G401.6 (cell line): ENCODE results near the gene ADCYAP1.

Source experiments
- FAIRE-seq: peaks from 2 replicates; lab custom pipeline; 2012; peaks lifted over from hg19 to GRCh38; lab: Jason Lieb, UNC

ADCYAP1 gene

DNA sequence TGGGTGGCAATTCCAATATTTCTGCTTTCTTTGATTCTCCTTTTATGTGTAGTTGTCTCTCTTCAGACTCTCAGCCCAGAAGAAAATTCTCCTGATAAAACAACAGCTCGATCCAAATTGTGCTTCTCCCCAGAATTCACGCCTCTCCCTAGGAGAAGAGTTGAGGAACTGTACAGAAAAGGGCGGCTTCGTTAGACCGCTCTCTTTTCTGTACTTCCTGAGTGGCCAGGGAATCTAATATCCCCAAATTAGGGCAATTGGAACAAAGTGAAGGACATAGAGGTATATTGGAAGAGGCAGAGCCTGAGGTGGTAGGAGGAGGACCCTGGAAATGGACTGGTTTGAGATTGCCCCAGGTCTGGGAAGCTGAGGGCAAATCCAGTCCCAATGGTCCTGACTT lies 5.6 kb downstream of the ADCYAP1 start:
- FAIRE-seq = no peak

DNA sequence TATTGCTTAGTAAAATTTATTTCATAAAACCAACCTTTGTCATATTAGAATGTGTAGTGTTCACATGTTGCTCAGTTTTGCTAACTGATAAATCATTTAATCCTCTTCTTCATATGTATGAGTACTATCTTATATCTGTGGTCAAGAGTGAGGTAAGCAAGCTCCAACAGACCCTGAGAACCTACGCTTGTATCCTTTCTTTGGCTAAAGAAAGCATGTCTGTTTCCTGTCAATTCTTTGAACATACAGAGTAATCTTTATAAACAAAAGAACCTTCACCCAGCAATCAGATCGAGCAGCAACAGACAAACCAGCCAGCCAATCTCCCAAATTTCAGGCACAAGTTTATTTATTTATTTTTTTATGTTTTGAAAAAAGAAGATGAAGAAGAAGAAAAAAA lies 6.4 kb downstream of the ADCYAP1 start:
- no peak for FAIRE-seq

DNA sequence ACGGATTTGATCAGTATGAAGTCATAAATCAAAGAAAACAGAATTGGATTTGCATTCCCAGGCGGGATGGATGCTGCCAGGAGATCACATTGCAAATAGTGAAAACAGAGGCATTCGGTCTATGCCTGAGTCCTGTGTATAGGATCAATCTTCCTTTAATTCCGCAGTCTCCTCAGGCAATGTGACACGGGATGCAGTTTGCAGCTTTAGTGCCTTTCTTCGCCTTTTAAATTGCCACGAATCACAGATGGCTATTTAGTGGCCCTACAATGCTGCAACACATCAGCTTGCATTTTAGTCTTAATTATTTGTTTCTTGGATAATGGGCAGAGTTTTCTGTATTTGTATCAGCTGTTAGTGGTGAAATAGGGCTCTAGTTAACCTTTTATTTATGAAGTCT lies 6.8 kb downstream of the ADCYAP1 start:
- FAIRE-seq = no peak

DNA sequence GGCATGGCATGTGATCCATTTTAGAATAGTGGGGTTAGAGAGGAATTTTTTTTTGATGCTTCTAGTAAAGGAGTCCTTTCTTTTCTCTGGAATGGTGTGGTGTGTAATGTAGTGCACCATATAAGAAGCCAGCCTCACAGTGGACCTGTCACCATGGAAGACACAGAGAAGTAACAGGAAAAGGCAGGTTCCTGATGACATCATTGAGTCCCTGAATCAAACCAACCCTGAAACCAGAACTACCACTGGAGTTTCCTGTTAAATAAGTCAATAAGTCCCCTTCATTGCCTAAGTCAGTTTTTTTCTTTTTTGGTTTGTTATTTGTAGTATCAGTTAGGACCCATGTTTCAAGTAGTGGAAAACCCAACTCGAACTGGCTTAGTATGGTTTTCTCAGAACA lies 11.9 kb downstream of the ADCYAP1 start:
- FAIRE-seq = no peak

DNA sequence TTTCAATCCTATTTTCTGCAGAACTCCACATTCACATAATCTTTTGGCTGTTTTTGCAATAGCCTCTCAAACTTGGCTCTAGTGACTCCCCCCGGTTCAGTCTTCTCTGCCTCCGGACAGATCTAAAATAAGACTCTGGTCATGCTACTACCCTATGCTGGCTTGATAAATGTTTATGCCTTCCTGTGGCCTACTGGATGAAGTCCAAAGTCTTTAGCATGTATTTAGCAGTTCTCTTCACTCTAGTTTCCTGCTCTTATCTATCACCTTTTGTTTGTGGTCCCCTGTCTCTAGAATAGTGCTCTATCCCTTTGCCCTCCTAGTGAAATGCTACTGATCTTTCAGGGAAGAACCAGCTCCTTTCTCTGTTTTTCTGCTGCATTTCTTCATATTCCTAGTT lies 14.4 kb downstream of the ADCYAP1 start:
- FAIRE-seq = no peak

DNA sequence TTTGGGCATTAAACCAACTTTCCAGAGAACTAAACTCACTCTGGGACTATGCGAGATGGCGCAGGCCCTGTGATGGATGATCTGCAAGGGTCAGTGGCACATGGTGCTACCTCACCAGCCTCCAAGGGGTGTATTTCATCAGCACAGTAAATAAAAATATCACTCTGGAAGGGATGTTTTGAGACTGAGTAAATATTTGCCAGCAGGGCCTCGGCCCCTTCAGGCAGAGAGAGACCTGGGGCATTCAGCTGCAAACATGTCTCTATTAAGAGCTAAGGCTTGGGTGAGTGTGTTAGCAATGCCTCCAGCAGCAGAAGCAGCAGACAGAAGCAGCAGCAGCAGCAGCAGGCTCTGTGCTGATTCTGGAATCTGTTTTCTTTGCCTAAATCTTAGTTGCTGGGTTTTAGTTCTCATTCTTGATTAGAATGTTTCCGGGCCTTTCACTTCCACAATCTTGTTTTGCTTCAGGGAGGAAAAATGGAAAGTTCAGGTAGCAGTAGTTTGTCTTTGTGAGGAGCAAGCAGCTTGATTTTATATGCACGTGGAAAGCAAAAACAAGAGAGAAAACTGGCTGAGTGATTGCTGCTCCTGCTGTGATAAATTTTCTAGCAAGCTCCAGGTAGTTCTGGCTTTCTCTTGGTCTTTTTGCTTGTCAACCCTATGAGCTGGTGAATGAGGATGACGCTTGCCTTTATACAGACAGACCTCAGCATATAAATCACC lies 18.6 kb downstream of the ADCYAP1 start:
- FAIRE-seq = no peak

DNA sequence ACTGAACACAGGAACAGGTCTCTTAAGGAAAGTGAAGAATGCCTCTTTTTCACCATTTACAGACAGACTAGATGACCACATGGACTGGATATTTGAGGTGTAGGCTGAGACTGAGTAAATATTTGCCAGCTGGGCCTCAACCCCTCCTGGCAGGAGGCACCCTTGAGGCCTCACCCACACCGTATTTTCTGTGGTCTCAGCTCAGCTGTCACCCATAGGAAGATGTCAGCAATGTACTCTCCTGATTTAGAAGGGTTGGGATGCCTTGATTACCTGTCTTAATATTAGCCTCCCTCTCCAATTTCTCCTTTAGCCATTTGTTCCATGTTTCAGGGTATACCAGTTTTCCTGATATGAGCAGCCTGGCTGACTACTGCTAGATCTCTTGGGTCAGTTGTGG lies 20.3 kb downstream of the ADCYAP1 start:
- no peak for FAIRE-seq

DNA sequence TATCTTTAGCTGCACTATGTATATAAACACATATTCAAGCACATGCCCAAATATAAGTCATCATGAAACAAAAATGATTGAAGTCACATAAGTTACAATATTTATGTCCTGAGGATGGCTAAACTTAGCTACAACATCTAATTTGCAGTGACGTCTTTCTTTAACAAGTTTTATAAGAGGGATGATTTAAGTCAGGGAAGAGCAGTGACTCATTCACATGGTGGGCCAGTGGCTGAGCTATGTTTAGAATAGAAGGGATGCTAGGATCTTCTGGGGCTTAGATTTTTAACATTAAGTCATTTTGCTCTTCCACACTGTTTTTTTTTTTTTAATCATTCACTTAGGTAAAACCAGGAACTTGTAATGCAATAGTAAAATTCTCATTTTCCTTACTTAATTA lies 22.3 kb downstream of the ADCYAP1 start:
- FAIRE-seq = no peak

DNA sequence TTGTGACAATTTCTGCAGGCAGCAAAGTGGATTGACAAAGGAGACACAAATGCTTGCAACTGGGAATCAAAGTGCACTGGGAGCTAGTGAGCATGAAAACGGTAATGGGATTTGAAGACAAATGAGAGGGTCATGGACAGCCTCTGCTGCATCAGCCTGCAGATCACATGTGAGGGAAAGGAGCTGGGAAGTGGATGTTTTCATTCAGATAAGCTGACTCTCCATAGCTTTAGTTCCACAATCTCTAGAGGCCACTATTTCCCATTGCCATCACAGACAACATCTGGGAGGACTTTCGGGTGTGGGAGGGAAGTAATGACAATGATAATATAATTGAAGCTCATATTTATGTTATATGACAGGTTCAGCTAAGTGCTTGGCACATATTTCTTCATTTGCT lies 28.4 kb downstream of the ADCYAP1 start:
- FAIRE-seq = no peak

DNA sequence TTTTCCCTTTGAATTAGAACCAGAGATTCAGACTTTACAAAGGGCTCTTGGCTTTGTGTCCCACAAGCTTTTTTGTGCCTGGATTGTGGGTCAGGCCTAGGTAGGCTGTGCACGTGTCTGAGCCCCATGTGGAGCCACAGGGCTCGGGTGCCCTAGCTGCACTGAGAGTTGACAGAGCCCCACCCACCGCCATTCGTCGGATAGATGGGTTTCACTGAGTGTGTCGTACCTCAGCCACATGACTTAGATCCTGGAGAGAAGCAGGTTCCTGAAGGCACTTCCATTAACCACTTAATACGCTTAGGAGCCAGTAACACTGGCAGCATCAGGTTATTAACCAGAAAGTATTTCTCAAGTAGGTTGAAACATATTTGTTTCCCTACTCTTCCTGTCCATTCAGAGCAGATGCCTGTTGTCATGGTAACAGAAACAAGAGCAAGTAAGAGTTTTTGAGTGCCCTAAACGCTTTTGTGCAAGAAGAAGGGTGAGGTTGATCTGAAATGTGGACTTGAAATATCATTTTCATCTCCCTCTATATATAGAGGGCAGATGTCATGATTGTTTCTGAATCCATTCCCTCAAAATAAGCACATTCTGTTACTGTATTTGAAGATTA lies 30.0 kb downstream of the ADCYAP1 start:
- FAIRE-seq = no peak

DNA sequence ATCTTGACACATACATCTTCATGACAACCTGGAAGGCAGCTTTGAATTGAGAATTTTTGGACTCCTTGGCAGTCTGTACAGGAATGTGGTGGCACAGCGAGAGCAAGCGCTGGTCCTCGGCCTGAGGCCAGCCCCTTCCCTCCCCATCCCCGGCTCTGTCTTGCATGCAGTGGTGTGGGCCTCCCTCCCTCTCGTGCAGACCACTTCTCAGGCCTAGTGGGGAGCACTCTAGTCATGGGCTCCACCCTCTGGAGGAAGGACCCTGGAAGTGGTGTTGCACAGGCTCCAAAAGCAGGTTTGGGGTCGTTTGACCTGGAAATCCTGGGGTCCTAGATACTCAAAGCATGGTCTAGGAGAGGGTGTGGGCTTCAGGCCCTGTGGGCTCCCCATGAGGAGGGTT lies 32.3 kb downstream of the ADCYAP1 start:
- no peak for FAIRE-seq

DNA sequence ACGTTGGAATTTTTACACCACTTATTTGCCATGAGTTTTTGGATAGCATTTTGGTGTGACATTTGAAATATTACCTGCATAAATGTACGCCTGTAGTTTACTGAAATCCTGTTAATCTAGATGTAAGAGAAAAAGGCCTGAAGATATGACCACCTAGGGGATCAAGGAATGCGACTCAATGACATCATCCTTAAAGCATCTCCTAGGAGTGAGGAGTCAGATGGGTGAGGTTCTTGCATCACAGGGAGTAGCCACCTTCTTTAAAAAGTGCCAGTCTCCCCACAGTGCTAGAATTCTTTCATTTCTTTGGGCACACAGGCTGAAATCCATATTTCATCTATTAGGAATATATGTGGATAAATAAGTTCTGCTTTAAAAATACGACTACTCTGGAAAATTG lies 34.5 kb downstream of the ADCYAP1 start:
- no peak for FAIRE-seq

DNA sequence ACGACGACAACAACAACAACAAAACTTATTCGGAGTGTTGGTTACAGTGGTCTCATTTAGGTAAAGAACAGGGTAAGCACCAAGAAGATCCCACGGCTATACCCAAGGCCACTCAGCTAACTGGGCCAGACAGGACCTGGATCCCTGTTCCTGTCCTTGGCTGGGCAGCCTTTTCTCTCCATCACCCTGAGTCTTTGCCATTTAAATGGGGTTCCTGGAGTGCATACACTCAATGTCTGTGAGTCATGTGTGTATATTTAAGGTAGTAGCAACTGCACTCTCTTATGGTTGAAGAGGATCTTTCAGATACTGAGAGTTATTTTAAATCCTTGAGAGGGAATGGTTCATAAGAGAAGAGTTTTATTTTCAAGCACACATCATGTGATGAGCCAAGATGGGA lies 35.3 kb downstream of the ADCYAP1 start:
- no peak for FAIRE-seq

DNA sequence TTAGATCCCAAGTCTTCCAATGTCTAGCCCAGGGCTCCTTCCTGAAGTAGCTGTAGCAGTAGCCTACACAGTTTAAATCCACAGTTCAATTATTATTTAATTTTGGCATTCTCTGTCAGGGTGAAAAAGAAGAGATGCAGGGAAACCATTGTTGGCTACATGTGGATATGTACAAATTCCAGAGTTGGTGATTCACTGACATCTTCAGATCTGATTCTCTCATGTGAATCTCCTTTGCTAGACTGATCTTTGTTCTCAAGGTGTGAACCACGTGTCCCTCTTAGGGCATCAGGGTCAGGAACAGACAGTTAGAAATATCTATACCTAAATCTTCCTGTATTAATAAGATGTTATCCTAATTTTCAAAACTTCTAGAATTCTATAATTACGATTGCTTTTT lies 36.7 kb downstream of the ADCYAP1 start:
- FAIRE-seq = no peak

DNA sequence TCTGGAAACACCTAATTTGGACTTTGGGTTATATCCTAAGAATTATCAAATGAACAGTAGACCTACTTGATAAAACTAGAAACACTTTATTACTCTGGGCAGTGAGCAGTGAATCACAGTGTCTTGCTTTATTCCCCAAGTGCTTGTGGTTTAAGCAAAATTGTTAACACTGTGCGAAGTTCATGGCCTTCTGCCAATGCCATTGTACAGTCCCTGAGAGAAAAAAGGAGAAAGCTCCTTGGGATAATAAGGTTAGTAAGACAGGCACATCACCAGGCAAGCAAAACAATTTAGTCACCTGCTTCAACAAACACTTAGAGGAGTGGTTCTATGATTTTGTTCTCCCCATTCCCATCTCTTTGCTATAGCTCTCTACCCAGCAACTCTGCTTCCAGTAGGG lies 39.8 kb downstream of the ADCYAP1 start:
- FAIRE-seq = no peak

DNA sequence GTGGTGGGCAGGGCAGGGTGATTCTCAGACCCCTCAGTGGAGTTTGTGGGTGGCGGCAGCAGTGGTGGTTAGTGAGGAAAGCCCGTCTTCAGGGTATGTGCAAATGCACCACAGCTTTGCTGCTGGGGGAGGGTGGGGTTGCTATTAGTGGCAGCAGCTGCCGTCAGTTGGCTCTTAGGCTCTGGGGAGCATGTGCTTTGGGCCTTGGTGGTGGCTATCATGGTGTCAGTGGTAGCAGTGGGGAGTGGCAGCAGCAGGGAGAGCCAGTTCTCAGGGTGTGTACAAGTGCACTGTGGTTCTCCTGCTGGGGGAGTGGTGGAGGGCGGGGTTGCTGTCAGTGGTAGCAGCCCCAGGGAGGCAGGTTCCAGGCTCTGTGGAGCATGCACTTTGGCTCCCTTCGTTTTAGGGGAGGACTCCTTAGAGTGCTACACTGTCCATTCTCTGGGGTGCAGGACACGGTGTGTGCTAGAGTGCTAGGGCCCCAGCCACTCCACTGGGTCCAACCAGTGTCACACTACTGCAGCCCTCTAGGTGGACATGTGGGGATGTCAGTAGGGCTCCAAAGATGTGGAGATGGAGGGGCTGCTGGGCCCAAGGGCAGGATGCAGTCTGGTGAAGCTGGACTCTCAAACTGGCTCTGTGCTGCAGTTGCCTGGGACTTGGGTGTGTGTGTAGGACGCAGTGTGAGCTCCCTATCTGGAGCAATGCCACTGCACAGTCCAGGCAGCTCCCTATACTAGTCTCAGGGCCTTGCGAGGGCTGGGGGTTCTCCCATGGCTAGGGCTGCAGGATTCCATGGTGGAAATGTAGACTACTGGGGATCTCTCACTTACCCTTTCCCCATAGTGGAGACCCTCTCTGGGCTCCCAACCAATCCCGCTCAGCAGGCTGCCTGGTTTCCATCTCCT lies 45.3 kb downstream of the ADCYAP1 start:
- no peak for FAIRE-seq

DNA sequence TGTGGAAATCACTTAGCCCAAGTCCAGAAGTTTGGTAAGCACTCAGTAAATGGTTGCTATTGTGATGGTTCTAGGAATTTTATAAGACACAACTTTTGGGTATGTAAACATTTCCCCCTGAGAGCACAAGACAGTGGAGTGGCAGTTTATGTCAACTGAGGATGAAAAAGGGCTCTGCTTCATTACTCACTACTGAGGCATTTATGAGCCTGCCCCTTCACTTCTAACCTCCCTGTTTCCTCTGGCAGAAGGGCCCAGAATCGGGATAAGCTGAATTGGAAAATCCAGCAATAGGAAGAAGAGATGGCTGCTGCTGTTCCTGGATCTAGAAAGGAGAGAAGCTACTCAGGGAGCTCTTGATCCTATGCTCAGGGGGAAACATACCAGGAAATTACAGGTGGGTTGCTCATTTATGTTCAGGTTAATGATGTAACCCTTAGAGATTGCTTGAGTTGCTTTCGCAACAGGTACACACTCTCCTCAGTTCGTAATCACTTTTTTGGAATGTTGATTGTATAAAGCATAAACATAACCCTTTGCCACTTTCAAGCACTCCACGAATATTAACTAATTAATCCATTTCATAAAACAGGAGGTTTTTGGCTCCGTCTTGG lies 46.3 kb downstream of the ADCYAP1 start:
- FAIRE-seq = no peak

DNA sequence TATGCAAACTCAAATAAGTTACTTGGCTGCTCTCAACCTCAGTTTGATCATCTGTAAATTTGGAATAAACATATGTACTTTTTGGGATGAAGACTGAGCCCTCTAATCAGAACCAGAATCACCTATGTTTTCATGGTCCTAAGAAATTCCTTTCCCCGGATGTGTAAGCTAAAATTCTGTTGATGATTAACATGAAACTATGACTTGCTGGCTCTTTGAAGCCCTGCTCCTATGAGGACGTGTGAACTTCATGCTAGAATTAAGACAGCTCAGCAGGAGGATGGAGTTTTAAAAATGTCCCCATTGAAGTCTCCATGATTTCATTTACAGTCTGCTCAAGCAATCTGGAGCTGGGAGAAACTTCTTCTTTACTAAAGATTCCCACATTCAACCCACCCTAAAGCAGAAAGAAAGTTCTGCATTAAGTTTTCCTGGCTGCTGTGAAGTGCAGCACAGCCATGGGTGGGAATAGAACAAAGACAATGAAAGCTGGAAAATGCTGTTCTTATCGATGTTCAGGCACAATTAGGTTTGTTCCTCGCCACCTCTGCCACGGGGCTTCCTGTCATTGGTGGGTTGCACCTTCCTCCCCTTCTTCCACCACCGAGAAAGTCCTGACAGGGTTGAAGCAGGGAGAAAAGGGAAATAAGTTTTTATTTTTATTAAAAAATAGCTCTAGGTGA lies 50.9 kb downstream of the ADCYAP1 start:
- FAIRE-seq = no peak

DNA sequence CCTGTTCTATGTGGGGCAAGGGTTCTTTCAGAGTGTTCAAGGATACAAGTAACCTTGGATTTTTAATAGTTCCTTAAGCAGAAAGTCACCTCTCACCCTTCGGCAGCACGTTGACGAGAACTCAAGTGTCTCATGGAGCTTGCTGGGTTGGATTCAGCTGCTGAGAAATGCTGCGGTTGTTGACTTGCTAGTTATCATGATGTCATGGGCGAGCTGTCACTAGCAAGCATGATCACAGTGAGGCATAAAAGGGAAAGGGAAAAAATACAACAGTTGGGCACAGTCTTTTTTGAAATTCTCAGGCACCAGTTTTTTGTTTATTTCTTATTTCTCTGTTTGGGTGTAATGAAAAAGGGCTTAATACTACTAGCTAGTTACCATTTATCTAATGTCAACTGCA lies 53.2 kb downstream of the ADCYAP1 start:
- FAIRE-seq = no peak

DNA sequence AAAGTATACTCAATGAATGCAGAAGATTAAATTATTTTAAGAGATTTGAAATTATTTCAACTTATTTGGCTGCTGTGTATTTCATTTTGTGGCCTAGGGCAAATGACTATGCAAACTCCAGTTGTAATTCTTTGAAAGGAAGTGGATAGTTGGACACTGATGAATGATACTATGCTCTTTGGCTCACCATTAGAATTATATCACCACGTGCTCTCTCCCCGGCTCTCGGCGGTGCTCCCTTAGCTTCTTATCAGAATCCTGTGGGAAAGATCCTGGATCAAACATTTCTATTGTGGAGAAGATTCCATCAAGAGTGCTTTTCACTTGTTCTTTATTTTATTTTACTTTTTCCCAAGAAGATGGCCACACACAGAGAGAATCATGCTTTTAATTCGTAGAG lies 55.2 kb downstream of the ADCYAP1 start:
- FAIRE-seq = no peak
